Choroid plexus epithelial cell (primary cell): ENCODE measurements around the gene NCOR2.

Experiments used
- DNase-seq: peaks from one replicate; pipeline ENCODE4 v3.0.0-alpha.2; 2010; ENCODE audit warnings: low read depth
- H3K4me3 ChIP-seq: 2 replicates; pipeline ENCODE4 v1.5.1; 2011; ENCODE audit warnings: low read depth, mild to moderate bottlenecking, control low read depth, low read length, moderate library complexity
- CTCF ChIP-seq: conservative IDR thresholded peaks from 2 replicates; pipeline ENCODE4 v1.5.1; 2011; ENCODE audit warnings: low read depth, mild to moderate bottlenecking, control low read depth, inconsistent platforms, low read length, moderate library complexity

The NCOR2 gene

DNA sequence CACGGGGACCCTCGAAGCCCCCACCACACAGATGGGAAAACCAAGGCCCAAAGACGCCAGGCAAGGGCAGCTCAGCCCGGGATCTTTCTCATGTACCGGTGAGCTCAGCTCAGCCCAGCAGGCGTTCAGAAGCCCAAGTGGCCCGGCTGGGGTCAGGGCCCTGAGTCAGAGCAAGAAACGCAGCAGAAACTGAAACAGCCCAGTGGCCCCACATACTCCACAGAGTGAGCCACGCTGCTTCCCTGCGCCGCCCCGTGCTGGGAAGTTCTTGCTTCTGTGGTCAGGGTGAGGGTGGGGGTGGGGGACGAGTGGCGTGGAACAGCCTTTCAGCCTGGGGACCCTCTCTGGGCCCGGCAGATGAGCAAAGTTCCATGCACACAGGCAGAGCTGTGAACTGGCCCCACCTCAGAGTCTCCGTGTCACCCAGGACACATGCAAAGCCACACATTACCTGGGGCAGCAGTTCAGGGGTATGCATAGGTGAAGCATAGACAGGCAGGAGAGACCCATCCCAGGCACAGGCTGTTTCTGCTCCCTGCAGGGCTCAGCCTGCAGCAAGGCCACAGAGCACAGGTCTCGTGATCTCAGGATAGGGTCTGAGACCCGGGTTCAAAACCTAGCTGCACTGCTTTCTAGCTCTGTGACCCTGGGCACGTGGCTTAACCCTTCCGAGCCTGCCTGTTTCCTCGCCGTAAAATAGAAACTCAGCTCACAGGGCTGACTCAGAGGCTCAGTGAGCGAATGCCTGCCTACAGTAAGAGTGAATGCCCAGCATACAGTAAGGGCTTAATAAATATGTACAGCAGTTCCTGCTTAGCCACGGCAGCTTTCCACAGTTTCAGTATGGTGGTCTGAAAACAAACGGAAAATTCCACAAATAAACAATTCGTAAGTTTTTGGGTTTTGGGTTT is 21.6 kb downstream of the NCOR2 start:
- no peak overlapping the region for H3K4me3 ChIP-seq
- peak; percentile 94 for DNase-seq
- TF ChIP-seq CTCF: no peak

- no peak for DNase-seq
- no peak for TF ChIP-seq CTCF
- H3K4me3 ChIP-seq: no peak overlapping the region
These were observed 22.4 kb downstream of the NCOR2 start for GRCh38 chr12:124544983-124545382.

GRCh38 chr12:124544311-124544970 is 23.0 kb downstream of the NCOR2 start:
- TF ChIP-seq CTCF: no peak
- DNase-seq: no peak
- H3K4me3 ChIP-seq: no peak overlapping the region

DNA sequence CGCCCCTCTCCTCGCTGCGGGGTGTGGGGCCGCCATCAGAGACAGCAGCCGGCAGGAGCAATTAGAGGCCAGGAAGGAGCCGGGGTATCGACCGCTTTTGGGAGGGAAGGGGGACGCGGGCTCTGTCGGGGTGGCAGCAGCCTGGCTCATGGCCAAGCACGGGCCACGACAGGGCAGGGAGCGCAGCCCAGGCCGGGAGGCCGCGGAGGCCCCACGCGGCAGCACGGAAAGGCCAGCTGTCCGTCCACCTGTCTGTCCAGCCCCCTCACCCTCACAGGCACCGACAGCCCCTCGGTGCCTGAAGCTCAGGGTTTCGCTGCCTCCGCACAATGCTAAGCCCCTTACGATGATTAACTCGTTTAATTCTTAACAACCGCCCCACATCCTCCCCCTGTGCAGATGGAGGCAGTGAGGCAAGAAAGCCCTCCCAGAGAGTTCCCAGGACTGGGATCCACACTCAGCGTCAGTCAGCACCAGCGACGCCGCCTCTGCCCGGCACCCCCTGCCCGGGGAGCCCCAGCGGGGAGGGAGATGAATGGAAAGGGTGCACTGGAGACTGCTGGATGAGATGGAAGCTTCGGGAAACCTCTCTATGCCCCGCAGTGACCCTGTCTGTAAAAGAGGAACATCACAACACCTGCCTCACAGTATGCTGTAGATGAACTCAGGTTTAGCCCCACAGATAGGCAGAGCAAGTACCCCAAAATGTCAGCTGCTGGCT is 23.7 kb downstream of the NCOR2 start:
- peak; percentile 54 for DNase-seq
- no peak for TF ChIP-seq CTCF
- H3K4me3 ChIP-seq: no peak overlapping the region

GRCh38 chr12:124543052-124543589 is 24.3 kb downstream of the NCOR2 start:
- no peak overlapping the region for H3K4me3 ChIP-seq
- TF ChIP-seq CTCF: no peak
- DNase-seq: peak; percentile 59

GRCh38 chr12:124542021-124542949 is 25.1 kb downstream of the NCOR2 start:
- no peak for TF ChIP-seq CTCF
- no peak overlapping the region for H3K4me3 ChIP-seq
- no peak for DNase-seq
